SIG-M5 treated with dmso at 0.1 percent for 504 hours (cell line): ENCODE measurements around the gene ARHGAP18.

Experiments used
- DNase-seq: peaks from one replicate; lab custom pipeline; 2025; ENCODE audit not compliant: unreplicated experiment; lab: John Stamatoyannopoulos, UW

The ARHGAP18 gene, protein sequence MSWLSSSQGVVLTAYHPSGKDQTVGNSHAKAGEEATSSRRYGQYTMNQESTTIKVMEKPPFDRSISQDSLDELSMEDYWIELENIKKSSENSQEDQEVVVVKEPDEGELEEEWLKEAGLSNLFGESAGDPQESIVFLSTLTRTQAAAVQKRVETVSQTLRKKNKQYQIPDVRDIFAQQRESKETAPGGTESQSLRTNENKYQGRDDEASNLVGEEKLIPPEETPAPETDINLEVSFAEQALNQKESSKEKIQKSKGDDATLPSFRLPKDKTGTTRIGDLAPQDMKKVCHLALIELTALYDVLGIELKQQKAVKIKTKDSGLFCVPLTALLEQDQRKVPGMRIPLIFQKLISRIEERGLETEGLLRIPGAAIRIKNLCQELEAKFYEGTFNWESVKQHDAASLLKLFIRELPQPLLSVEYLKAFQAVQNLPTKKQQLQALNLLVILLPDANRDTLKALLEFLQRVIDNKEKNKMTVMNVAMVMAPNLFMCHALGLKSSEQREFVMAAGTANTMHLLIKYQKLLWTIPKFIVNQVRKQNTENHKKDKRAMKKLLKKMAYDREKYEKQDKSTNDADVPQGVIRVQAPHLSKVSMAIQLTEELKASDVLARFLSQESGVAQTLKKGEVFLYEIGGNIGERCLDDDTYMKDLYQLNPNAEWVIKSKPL

DNA sequence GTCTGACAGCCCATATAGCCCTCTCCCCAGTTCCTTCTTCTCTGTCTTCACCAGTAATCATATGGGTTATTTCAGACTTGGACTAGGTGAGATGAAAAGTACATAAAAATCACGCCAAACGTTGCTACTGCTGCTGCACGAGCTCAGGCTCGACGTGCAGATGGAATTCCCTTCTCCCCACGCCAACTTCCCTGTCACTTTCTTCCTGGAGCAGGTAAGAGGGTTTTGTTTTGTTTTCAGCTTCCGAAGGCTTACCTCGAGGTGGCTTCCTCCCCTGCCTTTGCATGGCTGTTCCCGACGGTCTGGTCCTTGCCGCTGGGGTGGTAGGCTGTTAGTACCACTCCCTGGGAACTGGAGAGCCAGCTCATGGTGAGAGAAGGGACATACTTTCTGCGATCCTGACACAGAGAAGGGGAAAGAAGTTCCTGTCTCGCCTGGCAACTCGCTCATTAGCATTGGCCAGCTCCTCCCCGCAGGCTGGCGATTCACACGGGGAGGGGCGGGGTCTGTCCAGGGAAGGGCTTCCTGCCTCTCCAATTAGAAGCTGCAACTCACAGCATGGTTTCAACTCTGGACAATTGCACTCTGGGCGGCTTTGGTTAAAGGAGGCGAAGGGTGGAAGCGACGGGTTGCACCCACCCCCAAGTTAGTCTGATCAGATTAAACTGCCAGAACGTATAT, at the start of gene ARHGAP18:
Gene ARHGAP18, minus strand, starts transcription at position 409 of the 681 bp plus-strand sequence. Its CDS starts 41 bp downstream, at position 368.
- DNase-seq = peak; percentile 88

DNA sequence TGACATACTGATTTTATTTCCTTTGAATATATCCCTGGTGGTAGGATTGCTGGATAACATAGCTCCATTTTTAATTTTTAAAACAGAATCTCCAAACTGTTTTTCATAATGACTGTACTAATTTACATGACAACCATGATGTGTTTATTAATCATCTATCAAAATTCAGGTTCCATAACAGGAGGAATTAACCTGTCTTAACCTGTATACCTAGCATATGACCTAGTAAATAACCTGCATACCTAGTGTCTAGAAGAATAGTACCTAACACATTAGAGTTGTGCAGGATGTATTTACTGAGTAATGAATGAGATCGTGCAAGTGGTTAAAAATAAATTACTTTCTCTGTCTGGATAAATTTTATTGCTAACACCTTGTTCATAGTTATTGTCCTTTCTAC, 45.8 kb upstream of the ARHGAP18 start:
- no peak for DNase-seq

DNA sequence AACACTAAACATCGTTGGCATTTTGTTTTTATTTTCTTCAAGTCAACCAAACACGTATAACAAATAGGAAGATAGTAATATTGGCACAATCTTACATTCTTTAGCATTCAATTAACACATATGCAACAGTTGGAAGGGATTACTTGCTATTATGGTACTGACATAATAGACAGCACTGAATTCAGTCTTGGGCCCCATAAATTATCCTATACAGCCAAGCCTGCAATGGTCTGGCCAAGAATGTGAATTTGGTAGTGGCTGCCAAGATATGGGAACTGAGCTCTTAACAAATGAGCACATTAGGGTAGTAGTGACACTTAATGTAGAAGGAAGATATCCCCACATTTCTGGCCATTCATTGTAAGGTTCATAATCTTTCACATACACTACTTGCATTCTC, 44.8 kb upstream of the ARHGAP18 start:
- no peak for DNase-seq

DNA sequence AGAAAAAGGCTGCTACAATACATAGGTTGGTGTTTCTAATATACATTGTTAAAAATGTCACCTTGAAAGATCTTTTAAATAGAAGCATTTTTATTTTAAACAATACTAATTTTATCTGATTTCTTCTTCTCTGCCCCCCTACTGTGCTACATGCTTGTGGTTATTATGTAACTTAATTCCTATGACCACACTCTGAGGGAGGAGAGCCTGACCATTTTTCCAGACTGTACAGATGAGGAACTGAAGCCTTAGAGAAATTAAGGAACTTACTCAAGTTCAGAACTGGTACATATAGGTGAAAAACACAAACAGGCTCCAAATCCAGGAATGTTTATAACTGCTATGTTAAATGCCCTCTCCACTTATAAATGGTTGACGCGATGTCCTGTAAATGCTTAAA, 43.4 kb upstream of the ARHGAP18 start:
- peak; percentile 91 for DNase-seq

DNA sequence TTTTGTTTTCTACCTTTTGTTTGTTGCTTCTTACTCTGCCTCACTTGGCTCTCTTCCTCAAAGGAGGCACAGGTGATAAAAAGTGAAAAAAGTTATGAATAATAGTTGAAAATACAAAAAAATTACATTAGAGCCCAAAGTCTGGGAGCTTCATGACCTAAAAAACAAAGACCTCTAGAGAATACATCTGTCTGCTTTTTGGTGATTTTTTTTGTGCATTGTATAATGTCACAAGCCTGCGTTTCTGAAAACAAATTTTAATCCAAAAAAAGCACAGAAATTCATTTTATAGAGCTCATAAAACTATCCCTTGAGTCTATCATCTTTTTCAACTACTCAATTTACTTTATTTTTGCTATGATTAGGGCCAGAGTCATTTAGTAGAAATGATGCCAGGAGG, 41.4 kb upstream of the ARHGAP18 start:
- DNase-seq = no peak

DNA sequence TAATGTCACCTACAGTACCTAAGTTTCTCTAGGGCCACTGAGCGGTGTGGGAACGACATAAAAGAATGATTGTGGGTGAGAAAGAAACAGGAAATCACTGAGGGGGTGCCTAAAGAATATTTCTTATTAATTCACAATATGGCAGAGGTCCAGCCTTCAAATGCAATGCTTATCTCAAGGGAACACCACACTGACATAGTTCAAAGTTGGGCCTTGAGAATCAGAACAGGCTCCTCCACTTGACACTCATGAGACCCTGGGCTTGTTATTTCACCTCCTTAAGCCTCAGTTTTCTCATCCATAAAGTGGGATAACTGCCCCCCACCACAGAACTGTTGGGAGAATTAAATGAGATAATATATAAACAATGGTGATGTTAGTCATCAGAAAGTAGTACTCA, 40.4 kb upstream of the ARHGAP18 start:
- no peak for DNase-seq

DNA sequence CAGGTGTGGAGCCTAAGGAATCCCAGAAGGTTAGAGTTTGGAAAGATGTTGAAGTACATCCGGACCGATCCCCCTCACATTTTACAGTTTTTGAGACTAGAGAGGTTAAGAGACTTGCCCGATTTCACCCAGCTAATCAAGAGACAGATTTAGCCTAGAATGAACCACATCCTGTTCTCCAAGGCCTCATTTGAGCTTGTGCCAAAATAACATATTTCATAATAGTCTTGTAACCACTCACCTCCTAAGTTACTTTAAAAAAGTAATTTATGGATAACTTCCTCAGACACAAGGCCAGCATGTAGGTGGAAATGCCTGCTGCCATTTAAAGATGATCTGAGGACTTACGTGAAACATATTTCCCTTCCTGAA, 39.8 kb upstream of the ARHGAP18 start:
- peak; percentile 76 for DNase-seq

DNA sequence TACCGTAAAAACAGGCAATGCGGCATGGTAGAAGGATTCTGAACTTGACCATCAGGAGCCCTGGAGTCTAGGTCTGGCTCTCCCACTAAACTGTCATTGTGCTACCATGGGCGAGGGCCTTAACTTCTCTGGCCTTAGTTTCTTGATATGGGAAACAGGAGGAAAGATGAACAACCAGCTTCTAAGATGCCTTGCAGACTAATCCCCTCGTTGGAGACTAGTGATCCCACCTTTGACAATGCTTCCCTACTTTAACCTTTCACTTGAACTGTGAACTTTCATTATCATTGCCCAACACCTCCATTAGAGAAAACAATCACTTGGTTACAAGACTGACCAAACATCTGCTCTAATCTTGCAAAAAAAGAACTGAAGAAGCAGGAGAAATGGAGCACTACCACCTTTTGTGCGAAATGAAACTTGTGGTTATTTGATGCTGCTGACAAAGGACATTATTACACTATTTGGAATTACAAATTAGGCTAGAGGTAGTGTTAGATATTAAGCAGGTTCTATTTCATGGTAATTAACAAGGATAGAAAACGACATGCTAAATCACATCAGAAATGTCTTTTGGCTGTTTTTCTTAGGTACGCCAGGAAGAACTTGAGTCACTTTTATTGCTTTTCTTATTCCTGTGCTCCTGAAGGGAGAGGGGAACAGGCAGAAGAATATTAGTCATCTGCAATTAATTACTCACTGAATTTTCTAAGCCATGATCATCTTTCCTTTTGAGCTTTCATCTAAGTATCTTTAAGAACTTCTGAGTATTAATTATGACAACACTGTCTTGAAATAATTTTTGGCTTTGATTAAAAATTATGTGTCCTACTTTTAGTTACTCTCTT, 39.1 kb upstream of the ARHGAP18 start:
- no peak for DNase-seq

DNA sequence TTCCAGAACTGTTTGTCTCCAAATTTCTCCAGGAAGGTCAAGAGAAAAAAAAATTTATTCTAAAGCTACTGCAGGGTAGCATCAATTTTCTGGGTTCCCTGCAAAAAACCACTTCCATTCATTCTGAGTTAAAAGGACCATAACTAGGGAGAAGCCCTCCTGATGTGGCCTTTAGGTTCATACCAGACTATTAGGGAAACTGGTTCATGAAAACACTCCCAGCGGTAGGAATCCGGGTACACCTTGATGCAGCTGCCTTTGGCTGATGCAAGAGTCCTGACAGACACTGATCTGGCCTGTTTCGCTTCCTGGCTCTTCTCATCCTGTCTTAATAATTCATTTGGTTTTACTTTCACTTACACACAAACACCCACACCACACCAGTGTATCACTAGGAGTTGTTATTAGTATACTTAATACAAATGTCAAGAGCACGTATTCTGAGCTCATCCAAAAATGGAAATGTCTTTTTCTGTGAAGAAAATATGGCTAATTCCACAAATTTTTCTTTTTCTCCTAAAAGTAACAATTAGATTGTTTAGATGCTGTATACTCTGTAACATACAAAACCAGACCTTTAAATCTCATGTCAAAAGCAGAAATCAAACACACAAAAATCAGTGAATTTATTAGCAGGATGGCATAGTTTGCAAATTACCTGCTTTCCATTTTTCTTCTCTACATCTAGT, 38.4 kb upstream of the ARHGAP18 start:
- peak; percentile 6 for DNase-seq

DNA sequence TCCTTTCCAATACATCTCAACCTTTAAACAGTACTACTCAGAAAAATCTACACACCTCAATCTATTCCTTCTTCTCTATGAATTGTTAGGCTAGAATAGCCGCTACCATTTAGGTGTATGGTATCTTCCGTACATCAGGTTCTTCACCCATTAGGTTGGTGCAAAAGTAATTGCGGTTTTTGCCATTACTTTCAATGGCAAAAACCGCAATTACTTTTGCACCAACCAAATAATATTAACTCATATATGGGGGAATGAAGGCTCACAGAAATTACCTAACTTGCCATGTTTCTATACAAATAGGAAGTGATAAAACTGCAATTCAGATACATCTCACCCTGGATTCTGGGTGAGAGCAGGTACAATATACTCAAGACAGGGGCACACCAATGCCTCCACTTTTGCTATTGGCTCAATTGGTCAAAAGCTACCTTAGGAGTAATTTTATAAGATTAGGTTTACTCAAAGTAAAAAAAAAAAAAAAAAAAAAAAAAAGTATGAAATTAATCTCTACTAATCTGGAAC, 37.7 kb upstream of the ARHGAP18 start:
- DNase-seq = no peak

DNA sequence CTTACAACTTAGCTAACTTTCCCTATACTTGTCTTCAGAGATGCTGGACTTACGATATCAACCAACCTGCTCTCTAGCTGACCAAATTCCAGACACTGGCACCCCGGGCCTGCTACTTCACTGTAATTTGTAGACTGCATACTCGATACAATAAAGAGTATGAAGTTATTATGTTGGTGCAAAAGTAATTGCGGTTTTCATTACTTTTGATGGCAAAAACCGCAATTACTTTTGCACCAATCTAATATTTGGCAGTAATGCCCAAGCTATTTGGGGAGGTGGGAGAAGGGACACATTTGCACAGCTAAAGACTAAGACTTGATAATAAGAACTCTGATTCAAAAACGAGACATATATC, 34.9 kb upstream of the ARHGAP18 start:
- no peak for DNase-seq

DNA sequence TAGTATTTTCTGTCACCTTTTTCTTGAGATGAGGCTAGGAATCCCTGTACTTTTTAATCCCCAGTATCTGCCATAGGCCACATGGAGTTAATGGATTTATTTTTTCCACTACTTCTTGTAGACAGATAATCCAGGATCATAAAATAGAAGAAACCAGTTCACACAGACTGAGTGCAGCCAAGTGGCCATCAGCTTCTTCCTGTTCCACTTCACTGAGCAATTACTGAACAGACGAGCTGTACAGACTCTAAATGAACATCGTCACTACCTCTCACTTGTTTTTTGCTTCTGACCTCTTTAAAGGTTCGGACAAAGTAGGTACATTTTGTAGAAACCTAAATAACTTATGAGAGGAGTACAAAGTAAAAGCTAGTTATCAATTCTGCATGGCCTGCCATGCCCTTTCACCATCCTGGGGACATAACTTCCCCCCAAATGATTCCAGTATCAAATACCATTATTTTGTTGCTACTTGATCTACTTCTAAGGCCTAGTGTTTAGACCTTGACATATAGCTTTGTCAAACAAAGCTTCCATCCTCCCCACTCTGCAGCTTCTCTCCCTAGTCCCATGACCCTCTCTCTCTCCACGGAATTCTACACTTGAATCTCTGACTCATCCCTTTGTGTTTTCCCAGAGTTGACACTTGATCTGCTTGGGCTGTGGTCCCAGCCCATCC, 34.4 kb upstream of the ARHGAP18 start:
- DNase-seq = no peak

DNA sequence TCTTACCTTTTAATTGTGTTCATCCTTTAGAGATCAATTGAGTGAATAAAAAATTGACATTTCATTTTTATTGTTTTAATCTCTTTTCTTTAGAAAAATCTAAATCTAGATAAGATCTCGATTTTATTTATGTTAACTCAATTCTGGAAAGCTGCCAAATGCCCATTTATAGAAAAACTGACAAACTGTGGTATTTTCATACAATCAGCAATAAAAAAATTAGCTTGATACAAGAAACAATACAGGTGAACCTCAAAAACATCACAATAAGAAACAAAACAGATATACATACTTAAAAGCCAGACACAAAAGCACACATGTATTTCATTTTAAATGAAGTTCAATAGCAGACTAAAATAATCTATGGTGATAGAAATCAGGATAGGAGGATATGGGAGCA, 30.0 kb upstream of the ARHGAP18 start:
- no peak for DNase-seq

DNA sequence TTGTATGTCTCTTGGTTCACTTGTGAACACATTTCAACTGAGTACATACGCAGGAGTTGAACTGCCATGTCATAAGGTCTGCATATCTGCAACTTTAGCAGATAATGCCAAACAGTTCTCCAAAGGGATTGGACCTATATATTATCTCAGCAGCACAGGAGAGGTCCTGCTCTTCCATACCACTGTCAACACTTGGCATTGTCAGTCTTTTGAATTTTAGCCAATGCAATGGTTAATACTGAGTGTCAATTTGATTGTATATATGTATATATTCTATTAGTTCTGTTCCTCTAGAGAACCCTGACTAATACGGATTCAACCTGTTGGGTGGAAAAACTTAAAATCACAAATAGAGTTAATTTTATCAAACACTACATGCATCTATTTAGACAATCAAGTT, 26.1 kb upstream of the ARHGAP18 start:
- DNase-seq = no peak

DNA sequence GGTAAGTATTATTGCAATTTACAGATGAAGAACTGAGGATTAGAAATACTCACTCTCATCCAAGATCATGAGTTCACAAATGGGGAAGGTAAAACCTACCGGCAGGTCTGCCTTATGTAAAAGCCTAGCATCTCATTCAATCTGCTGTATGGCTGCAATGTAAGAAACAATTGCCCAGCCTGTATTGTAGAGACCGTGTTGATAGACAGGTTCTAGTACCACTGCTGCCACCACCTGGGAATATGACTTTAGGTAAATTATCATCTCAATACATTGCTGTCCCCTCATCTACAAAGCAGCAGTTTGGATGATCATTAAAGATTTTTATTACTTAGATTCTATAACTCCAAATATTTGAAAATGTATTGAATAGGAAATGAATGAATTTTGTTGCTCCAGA, 23.3 kb upstream of the ARHGAP18 start:
- no peak for DNase-seq

DNA sequence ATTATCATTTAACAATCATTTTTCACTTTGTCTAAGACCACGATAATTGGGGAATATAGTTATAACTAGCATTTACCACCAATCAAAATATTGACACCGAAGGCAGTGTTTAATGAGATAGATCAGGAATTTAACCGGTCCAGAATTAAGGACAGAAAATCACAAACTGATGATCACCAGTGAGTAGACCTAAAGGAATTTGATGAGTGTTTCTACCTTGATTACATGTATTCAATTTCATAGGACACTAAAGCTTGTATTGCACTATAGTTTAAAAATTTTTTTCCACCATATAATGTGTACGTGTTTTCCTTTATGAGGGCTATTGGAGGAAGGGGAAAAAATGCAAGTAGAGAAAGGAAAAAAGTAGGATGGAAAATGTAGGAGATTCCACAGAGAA, 22.6 kb upstream of the ARHGAP18 start:
- no peak for DNase-seq

DNA sequence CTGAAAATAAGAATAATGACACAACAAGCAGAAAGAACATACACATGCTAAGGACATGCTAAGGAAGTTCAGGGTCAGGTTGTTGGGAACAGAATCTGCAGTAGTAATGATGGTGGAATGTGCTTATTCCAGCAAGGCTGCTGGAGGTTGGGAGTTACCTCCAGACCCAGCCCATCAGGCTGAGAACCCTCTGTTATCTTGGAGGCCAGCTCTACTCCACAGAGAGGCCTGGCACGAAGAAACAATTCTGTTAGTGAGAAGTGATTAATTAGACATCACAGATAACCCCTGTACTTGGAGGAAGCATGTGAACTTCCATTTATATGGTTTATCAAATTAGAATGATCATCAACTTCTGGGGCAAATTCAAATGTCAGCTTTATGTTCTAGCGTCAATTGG, 22.1 kb upstream of the ARHGAP18 start:
- DNase-seq = no peak

DNA sequence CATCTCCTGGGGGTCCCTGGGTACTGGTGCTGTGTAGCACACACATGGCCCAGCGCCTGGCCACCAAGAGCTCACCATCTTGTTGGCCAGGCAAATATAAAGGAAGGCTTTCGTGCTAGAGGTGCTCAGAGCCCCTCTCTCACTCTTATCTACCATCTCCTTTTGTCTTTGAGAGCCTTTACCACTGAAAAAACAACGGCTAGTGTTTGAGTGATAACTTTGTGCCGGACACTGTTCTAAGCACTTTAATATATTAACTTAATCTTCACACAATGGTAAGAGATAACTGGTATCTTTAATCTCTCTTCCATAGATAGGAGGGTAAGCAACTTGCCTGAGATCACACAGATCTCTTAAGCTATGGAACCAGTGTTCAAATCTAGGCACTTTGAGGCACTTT, 21.5 kb upstream of the ARHGAP18 start:
- no peak for DNase-seq

DNA sequence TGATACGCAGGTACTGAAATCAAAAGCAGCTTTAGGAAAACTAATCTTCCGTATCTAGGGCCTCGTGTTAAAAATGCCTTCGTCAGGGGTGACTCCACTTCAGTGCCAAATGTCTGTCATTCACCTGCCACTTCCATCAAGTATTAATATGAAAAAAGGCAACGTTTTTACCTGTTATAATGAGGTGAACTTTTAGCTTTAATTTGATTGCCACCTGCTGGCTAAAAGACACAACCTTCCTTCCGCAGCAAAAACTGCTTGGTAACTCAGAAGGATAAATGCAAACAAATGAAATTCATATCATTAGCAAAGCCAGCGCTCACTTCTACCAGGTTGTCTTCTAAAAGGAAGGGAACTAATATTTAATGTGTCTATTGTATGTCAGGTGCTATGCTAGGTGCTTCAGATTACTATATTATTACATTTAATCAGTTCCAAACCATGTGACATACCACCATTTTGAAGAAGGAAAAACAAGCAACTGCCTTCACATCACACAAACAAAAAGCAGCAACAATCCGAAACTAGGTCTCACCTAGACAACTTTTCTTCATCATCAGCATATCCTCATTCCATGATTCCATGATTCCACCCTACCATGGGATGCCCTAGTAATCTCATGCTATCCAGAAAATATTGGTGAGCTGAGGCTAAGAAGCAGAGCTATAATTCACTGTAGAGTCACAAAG, 20.6 kb upstream of the ARHGAP18 start:
- DNase-seq = peak; percentile 8
